Activated T-cell treated with anti-CD3 and anti-CD28 coated beads for 24 hours (primary cell): ENCODE data around the gene PPP2R3A.
A peak's percentile ranks its signal among the peaks of the same experiment; 100 is the strongest.
"Not testable (repeated sequence)": the region's sequence is repeated elsewhere in the genome, so short reads cannot be mapped to it uniquely, and the experiment has no call there.

Source experiments
- DNase-seq: peaks from one replicate; pipeline ENCODE4 v3.0.0-alpha.2; 2020; ENCODE audit warnings: low read depth

Gene PPP2R3A, protein sequence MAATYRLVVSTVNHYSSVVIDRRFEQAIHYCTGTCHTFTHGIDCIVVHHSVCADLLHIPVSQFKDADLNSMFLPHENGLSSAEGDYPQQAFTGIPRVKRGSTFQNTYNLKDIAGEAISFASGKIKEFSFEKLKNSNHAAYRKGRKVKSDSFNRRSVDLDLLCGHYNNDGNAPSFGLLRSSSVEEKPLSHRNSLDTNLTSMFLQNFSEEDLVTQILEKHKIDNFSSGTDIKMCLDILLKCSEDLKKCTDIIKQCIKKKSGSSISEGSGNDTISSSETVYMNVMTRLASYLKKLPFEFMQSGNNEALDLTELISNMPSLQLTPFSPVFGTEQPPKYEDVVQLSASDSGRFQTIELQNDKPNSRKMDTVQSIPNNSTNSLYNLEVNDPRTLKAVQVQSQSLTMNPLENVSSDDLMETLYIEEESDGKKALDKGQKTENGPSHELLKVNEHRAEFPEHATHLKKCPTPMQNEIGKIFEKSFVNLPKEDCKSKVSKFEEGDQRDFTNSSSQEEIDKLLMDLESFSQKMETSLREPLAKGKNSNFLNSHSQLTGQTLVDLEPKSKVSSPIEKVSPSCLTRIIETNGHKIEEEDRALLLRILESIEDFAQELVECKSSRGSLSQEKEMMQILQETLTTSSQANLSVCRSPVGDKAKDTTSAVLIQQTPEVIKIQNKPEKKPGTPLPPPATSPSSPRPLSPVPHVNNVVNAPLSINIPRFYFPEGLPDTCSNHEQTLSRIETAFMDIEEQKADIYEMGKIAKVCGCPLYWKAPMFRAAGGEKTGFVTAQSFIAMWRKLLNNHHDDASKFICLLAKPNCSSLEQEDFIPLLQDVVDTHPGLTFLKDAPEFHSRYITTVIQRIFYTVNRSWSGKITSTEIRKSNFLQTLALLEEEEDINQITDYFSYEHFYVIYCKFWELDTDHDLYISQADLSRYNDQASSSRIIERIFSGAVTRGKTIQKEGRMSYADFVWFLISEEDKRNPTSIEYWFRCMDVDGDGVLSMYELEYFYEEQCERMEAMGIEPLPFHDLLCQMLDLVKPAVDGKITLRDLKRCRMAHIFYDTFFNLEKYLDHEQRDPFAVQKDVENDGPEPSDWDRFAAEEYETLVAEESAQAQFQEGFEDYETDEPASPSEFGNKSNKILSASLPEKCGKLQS (N-terminal part only)

DNA sequence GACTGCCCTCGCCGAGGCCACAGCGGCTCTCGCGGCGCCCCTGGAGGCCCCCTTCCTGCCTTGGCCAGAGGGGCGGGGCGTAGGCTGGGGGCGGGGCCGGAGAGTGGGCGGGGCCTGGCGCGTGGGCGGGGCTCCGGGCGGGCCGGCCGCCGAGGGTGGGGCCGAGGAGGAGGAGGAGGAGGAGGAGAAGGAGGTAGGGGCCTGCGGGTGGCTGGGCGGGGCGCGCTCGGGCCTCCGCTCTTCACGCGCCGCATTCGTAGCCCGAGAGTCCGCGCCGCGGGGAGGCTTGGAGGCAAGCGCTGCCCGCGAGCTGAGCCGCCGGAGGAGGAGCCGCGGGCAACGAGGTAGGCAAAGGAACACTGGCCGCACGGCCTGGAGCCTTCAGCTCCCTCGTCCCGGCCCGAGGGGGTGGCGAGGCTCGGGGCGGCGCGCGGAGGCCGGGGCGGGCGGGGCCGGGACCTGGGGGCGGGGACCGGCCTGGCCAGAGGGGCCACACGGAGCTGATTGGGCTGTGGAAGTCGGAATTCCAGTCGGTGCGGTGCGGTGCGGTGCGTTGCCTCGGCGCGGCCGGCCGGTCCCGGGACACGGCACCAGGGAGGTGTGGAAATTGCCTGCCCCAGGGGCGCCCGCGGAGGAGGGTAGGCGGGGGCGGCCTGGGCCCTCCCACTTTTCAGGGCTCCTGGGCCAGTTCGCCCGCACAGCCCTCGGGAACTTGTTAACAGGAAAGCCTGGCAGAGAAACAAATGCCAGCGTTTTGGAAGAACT, at the start of gene PPP2R3A:
Gene PPP2R3A (plus strand): TSS at position 223 of the 765 bp plus-strand sequence. CDS start 35,771 bp downstream, outside the sequence.
- peak; percentile 62 for DNase-seq

DNA sequence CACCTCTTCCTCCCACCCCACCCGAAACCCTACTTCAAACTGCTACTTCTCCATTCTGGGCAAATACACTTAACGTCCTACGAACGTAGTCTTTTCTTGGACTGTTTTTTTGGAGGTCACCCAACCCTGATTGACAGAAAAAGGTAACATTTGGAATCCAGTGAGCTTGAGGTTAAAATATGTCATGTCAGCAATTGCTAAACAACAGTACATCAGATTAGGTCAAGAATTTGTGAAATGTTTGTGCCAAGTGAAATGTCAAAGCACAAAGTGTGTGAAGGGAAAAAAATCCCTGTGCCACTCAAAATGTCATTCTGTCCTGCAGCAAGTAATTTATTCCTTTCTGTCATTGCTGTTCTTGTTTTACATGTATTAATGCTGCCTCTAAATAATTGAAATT, 49.2 kb upstream of the PPP2R3A start:
- DNase-seq: no peak

DNA sequence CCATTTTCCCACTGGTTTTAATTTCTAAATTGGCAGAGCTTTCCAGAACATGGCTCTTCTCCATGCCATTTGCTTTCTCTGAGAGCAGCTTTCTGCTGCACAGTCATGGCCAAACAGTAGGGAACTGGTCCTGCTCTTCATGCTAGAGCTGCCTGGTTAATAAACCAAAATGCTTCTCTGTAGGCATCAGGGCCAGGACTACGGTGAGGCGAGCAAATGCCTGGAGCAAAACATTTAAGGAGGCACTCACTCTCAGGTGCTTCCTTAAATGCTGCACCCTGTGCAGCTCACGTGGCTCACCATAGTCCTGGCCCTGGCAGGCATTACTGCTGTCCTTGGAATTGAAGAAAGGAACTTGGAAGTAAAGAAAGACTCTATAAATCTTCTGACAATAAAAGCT, 48.5 kb upstream of the PPP2R3A start:
- no peak for DNase-seq

DNA sequence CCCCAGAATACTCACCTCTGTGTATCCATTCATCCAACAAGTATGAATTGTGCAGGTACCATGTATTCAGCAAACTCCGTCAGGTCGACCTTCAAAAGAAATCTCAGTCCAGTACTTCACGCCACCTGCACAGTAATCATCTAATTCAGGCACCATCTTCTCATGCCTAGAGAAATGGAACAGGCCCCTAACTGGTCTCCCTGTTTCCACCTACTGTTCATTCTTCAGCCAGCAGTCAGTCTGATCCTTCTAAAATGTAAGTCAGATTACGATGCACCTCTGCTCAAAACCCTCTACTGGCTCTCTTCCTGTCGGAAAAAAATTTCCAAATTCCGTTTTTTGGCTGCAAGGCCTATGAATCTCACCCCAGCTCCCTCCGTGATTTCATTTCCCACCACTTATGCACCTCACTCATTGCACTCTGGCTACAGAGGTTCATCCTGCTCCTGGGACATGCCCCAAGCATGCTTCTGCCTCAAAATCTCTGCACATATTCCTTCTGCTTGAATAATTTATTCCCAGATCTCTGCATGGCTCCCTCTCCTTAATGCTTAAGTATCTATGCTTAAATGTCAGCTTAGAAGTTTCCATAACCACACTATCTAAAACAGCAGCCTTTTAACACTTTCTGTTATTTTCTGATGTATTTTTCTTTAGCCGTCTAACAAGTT, 47.5 kb upstream of the PPP2R3A start:
- no peak for DNase-seq

DNA sequence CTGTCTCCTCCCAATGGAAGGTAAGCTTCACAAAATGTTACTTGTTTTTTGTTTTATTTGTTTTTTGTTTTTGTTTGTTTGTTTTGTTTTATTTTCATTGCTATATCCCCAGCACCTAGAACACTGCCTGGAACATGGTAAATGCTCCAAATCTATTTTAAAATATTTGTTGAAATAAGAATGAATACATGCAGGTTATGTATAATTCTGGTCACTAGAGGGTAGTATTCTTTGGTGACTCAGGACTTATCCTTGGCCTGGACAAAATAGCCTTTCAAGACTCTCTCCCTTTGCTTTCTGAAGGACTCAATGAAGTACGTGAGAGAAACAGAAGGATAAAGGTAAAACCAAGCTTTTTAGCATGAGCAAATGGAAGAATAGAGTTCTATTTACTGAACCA, 46.9 kb upstream of the PPP2R3A start:
- no peak for DNase-seq

DNA sequence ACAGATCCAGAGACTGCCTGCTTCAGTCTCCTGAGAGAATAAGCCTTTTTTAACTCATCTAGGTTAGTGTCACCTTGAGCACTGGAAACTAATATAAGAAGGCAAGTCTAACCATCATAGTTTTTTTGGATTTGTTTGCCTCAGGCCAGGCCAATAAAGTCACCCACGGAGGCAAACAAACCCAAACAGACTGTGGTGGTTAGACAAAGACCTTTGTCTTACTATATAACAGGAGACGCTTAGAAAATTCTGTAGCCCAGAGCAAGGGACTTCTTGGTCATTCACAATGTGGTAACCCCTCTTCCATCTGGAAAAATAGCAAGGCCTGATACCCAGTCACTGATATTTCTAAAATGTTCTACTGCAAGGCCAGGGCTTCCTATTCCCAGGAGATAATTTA, 45.3 kb upstream of the PPP2R3A start:
- DNase-seq: no peak

DNA sequence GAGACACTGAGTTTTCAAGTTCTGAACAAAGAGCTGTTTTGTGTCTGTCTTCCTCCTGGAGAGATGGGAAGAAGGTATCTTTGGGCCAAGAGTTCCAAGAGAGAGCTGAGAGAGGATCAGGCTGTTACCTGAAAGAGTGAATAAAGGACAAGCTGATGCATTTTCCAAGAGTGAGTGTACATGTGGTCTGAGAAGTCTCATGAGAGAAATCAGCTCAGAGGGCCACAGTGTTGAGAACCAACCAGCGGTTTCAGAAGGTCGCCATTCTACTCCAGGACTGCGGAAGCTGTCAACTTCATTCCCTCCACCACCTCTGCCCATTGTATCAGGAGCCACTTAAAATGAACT, 42.7 kb upstream of the PPP2R3A start:
- no peak for DNase-seq

DNA sequence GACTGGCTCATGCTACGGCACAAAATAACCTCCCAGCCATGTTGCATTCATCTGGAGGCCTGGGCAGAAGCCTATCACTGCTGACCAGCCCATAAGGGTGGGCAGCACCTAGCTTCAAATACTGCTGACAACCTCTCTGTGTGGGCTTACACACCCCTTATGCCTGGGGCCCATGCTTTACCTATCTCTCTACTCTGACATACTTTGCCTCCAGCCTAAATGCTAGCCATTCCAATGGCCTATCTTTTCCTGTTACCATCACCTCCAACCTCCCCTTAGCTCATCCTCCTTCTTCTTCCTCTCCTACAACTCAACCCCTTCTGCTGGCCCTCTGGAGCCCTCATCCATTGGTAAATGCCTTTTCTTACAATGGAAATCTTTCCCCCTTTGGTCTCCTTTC, 41.0 kb upstream of the PPP2R3A start:
- no peak for DNase-seq

DNA sequence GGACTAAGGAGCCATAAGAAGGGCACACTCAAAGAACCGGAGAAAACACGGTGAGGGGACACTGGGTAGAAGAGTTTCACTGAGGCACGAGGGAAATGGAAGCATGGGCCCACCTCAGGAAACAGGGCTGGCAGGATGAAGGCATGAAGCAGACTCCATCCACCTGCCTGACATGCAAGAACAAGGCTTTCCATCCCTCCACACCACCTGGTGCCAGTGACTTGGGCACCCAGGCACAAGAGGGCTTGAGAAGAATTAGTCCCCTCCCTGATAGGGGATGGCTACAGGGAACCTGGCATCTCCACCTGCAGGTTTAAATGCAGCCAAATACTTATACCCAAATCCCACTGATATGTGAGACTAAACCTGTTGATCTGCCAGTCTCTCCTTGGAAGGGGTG, 38.9 kb upstream of the PPP2R3A start:
- DNase-seq: no peak

DNA sequence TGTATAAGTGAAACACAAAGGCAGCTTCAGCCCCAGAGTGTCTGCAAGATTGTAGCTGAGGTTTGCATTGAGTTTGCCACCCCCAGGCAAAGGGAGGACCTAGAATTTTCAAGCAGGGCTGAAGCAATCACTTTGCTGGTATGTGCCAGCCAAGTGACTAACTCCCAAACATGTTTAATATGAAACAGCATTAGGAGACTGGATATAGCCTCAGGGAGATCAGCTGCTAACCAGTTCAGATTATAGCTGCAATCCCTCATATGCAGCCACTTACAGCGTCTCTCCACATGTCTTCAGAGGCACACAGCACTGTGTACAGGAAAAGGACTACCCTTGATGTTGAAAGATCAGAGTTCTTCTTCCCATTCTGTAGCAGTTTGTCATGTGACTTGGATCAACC, 38.4 kb upstream of the PPP2R3A start:
- no peak for DNase-seq

DNA sequence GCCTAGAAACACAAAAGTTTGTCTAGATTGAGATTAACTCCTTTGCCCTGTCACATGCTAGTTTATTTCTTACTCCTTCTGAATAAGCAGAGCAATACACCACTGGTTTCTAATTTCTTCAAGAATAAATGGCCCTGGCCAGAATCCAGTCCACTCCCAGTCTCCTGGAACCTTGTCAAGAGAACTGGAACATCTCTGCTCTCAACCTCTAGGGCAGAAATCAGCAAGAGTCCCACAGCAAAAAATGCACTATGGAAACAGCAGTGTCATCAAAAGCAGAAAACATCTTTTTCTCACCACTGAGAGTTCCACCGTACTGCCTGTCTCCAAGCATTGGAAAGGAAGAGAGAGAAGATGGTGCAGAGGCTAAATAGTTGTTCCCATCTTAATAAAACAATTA, 35.9 kb upstream of the PPP2R3A start:
- DNase-seq: no peak

DNA sequence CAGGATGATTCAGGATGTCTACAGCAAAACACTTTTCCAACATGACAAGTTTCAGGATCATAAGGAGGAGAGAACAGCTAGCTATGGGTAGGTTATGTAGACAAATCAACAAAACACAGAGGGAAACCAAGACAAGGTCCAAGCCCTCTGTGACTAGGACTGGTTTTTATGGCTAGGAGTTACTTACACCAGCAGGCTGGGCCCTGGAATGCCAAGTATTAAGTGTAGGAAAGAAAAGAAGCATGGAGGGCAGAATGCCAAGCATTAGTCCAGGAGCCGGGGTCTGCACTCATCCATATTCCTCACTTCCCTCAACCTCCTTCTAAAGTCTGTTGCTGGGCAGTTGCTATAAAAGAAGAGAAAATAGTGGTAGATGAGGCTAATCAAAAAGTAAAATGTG, 35.3 kb upstream of the PPP2R3A start:
- DNase-seq: no peak

DNA sequence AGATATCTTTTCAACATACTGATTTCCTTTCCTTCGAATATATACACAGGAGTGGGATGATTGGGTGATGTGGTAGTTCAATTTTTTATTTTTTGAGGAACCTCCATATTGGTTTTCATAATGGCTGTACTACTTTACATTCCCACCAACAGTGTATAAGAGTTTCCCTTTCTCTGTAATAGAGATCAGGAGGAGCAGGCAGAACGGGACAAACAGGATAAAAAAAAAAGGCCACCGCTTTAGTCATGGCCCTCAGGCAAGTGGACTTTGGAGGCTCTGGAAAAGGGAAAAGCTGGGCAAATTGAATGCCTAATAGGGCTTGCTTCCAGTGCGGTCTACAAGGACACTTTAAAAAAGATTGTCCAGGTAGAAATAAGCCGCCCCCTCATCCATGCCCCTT, 30.4 kb upstream of the PPP2R3A start:
- DNase-seq: not testable (repeated sequence)

DNA sequence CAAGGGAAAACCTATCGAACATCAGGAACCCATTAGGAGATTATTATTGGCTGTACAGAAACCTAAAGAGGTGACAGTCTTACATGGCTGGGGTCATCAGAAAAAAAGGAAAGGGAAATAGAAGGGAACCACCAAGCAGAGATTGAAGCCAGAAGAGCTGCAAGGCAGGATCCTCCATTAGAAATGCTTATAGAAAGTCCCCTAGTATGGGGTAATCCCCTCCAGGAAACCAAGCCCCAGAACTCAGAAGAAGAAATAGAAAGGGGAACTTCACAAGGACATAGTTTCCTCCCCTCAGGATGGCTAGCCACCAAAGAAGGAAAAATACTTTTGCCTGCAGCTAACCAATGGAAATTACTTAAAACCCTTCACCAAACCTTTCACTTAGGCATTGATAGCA, 27.8 kb upstream of the PPP2R3A start:
- not testable (repeated sequence) for DNase-seq

DNA sequence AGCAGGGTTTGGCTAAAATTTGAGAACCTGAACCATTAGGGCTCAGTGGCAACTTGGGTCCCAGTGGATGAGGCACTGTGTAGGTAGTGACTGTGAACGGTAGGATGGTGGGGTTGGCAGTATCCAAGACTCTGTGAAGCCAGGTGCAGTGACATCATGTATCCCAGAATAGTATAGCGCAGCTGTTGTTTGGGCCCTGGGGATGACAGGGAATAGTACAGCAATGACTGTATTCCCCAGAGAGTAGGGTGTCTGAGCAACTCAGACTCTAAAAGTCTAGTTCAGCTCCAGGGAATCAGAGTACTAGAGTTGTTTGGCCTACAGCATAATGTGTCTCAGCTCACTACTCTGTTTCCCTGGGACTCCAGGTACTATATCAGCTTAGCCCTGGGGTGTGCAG, 20.7 kb upstream of the PPP2R3A start:
- DNase-seq: no peak

DNA sequence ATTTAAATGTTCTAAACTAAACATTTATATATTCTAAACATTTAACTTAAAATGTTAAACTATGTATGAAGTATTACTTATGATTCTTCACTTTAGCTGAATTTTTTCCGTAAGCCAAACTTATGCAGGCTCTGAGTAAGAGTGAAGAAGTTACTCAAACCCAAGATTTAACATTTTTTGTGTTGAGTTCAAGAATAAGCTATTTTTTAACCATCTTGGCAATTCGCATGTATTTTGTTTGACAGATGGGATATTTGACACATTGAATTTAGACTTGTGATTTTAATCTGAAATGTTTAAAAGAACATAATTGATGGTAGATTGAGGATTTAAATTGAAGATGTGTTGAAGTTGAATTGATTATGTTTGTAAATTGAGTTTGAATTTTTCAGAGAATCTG, 14.6 kb upstream of the PPP2R3A start:
- no peak for DNase-seq

DNA sequence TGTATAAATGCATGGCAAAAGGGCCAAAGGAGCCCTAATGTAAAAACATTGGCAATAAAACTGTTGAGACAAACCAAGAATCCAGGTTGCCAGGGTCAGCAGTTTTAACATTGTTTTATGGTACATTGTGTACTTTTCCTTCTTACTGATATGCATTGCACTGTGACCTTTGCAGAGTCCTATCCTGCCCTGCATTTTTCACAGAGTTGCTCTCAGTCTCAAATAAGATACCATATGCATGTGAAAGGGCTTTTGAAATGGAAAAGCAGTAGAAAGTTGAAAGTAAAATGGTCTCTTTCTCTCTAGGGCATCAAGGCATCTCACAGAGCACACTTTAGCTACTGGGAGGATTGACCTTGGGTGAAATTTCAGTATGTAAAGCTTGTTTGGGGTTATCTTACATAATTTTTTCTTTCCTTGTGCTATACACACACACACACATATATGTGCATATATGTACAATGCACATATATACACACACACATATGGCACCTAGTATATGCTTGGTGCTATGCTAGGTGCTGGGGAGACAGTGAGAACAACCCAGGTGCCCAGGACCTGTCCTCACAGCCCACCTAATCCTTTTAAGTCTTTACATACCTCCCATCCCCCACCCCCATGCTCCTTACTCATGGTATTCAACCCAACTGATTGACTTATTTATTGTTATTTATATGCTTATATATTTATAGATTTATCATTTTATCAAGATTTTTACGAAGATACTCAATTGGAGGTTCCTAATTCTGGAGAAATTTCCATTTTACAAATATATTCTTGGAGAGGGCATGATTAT, 1.2 kb upstream of the PPP2R3A start:
- no peak for DNase-seq

DNA sequence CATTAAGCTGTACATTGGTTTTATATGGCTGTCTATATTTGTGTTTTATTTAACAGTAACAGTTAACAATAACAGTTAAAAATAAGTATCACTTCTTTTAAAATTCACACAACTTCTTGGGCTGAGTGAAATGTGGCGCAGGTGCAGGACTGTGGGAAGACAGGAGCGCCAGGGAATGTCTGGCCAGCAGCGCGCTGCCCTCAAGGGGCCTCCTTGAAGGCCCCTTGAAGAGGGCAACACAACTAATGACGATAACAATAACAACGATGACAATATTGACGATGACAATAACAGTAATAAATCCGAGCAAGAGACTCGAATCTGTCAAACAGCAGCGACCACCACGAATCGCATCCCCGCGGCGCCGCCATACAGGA, 411 bp upstream of the PPP2R3A start:
- DNase-seq: no peak

DNA sequence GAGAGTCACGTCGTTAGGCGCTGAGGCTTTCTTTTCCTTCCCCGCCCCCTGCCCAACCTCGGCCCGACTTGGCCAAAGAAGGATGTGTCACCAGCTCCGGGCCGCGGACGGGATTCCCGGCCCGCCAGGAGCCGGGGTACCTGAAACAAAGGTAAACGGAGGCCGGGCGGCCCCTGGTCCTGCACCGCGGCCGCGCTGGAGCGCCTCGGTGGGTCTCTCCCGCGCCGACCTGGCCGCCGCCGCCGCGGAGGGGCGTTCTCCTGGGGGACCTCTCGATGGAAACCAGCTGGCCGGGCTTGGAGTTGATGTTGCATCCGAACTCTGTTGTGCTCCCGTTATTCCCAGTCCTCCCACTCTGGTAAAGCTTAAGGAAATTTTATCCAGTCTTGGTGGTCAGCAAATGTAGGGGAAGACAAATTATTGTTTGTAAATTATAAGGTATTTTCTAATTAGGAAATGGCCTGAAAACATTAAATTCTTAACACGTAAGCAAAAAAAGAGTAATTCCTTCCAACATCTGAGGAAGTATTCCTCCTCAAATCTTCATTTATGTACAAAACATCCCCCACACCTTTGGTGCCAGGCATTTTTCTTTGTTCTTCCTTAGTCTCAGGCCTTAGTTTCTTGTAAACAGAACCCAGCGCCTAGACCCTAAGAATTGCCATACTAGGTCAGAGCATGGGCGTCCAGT, 888 bp downstream of the PPP2R3A start:
- DNase-seq: no peak

DNA sequence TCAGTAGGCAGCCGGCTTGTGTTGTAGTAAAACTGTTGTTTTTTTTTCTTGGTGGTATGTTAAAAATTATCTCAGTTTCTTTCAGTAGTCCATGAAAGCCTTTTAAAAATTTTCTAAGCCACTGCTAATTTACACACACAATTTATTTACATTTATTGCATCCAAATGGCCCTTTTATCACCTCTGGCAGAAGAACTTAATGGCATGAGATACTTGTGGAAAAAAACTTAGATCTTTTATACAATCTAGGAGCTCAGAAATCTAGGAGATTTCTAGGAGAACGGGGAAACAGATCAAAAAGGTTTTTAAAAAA, 1.4 kb downstream of the PPP2R3A start:
- no peak for DNase-seq
